Astrocyte (in vitro differentiated cells and primary cell): ENCODE data around the gene IL1R1.

ENCODE experiments used
- EZH2 ChIP-seq: IDR thresholded peaks from 2 replicates; pipeline ENCODE4 v1.6.1; 2012; ENCODE audit warnings: mild to moderate bottlenecking, low read length, inconsistent platforms; ENCODE audit not compliant: insufficient read depth
- TF ChIP-seq, protein P1 (sequence below): IDR thresholded peaks from 2 replicates; pipeline ENCODE4 v1.5.1; 2011; ENCODE audit warnings: low read depth, mild to moderate bottlenecking, inconsistent platforms, low read length, moderate library complexity; ENCODE audit not compliant: insufficient read depth

DNA sequence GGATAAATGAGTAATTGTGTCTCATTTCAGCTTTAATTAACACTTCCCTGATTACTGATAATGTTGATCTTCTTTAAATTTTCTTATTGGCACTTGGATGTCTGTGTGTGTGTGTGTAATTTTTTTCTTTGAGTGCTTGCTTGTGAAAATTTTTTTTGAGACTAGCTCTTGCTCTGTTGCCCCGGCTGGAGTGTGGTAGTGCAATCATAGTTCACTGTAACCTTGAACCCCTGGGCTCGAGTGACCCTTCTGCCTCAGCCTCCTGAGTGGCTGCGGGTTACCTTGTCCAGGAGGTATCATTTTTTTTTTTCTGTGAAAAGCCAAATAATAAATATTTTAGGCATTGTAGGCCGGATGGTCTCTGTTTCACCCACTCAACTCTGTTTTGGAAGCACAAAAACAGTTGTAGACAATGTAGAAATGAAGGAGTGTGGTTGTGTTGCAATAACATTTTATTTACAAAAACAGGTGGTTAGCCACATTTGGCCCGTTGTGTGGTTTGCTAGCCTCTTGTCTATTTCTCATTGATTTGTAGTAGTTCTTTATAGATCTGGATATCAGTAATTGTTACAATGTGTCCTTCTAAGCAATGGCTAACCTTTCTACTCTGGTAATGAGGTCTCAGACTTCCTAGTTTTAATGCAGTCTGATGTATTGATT is 52.2 kb downstream of the IL1R1 start:
- TF ChIP-seq, protein P1, sequence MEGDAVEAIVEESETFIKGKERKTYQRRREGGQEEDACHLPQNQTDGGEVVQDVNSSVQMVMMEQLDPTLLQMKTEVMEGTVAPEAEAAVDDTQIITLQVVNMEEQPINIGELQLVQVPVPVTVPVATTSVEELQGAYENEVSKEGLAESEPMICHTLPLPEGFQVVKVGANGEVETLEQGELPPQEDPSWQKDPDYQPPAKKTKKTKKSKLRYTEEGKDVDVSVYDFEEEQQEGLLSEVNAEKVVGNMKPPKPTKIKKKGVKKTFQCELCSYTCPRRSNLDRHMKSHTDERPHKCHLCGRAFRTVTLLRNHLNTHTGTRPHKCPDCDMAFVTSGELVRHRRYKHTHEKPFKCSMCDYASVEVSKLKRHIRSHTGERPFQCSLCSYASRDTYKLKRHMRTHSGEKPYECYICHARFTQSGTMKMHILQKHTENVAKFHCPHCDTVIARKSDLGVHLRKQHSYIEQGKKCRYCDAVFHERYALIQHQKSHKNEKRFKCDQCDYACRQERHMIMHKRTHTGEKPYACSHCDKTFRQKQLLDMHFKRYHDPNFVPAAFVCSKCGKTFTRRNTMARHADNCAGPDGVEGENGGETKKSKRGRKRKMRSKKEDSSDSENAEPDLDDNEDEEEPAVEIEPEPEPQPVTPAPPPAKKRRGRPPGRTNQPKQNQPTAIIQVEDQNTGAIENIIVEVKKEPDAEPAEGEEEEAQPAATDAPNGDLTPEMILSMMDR = no peak
- TF ChIP-seq EZH2 = no peak
